Measurements from ENCODE around the gene EFEMP1.
"Not testable (repeated sequence)": the region's sequence is repeated elsewhere in the genome, so short reads cannot be mapped to it uniquely, and the experiment has no call there.

EFEMP1 gene

GRCh38 chr2:55848096-55848495 is 75.5 kb downstream of the EFEMP1 start:
- H3K79me2 ChIP-seq (ENCODE audit: control insufficient read depth, insufficient read depth, low read length, unreplicated experiment): no peaks in the 10 kb centered on the region
- H2AFZ ChIP-seq (ENCODE audit: low read length, unreplicated experiment): no peak overlapping the region
- no peak overlapping the region for H3K4me3 ChIP-seq (ENCODE audit: low read depth, low read length)
- H3K27ac ChIP-seq (ENCODE audit: low read depth, low read length): no peak overlapping the region
- H3K4me1 ChIP-seq (ENCODE audit: control insufficient read depth, insufficient read depth, low read length, unreplicated experiment): peaks cover 12% of the 10 kb centered on the region
- H3K36me3 ChIP-seq (ENCODE audit: insufficient read depth, low read length): no peaks in the 10 kb centered on the region
- H3K27me3 ChIP-seq (ENCODE audit: insufficient read depth, low read length): no peaks in the 10 kb centered on the region

GRCh38 chr2:55846426-55846825 is 77.2 kb downstream of the EFEMP1 start:
- Histone ChIP-seq H3K4me3 (ENCODE audit: low read depth, low read length) (no peak overlapping the region), H3K36me3 (ENCODE audit: insufficient read depth, low read length) (no peaks in the 10 kb centered on the region), H3K4me1 (ENCODE audit: control insufficient read depth, insufficient read depth, low read length, unreplicated experiment) (peaks cover 24% of the 10 kb centered on the region), H3K79me2 (ENCODE audit: control insufficient read depth, insufficient read depth, low read length, unreplicated experiment) (no peaks in the 10 kb centered on the region), H3K27me3 (ENCODE audit: insufficient read depth, low read length) (no peaks in the 10 kb centered on the region), H3K27ac (ENCODE audit: low read depth, low read length) (no peak overlapping the region), H2AFZ (ENCODE audit: low read length, unreplicated experiment) (no peak overlapping the region)

- no peak overlapping the region for H3K4me3 ChIP-seq (ENCODE audit: low read depth, low read length)
- no peaks in the 10 kb centered on the region for H3K27me3 ChIP-seq (ENCODE audit: insufficient read depth, low read length)
- no peaks in the 10 kb centered on the region for H3K36me3 ChIP-seq (ENCODE audit: insufficient read depth, low read length)
- no peaks in the 10 kb centered on the region for H3K79me2 ChIP-seq (ENCODE audit: control insufficient read depth, insufficient read depth, low read length, unreplicated experiment)
- peaks cover 24% of the 10 kb centered on the region for H3K4me1 ChIP-seq (ENCODE audit: control insufficient read depth, insufficient read depth, low read length, unreplicated experiment)
- H2AFZ ChIP-seq (ENCODE audit: low read length, unreplicated experiment): no peak overlapping the region
- H3K27ac ChIP-seq (ENCODE audit: low read depth, low read length): no peak overlapping the region
These were observed 78.6 kb downstream of the EFEMP1 start for GRCh38 chr2:55844986-55845385.

GRCh38 chr2:55843994-55844345 is 79.6 kb downstream of the EFEMP1 start:
- Histone ChIP-seq H2AFZ (ENCODE audit: low read length, unreplicated experiment) (peak overlapping the region; percentile 80), H3K79me2 (ENCODE audit: control insufficient read depth, insufficient read depth, low read length, unreplicated experiment) (no peaks in the 10 kb centered on the region), H3K27me3 (ENCODE audit: insufficient read depth, low read length) (no peaks in the 10 kb centered on the region), H3K4me1 (ENCODE audit: control insufficient read depth, insufficient read depth, low read length, unreplicated experiment) (peaks cover 24% of the 10 kb centered on the region), H3K4me3 (ENCODE audit: low read depth, low read length) (no peak overlapping the region), H3K27ac (ENCODE audit: low read depth, low read length) (peak overlapping the region; percentile 85), H3K36me3 (ENCODE audit: insufficient read depth, low read length) (no peaks in the 10 kb centered on the region)

- no peak overlapping the region for H3K4me3 ChIP-seq (ENCODE audit: low read depth, low read length)
- H2AFZ ChIP-seq (ENCODE audit: low read length, unreplicated experiment): peak overlapping the region; percentile 80
- no peaks in the 10 kb centered on the region for H3K27me3 ChIP-seq (ENCODE audit: insufficient read depth, low read length)
- peaks cover 24% of the 10 kb centered on the region for H3K4me1 ChIP-seq (ENCODE audit: control insufficient read depth, insufficient read depth, low read length, unreplicated experiment)
- no peaks in the 10 kb centered on the region for H3K79me2 ChIP-seq (ENCODE audit: control insufficient read depth, insufficient read depth, low read length, unreplicated experiment)
- no peaks in the 10 kb centered on the region for H3K36me3 ChIP-seq (ENCODE audit: insufficient read depth, low read length)
- peak overlapping the region; percentile 85 for H3K27ac ChIP-seq (ENCODE audit: low read depth, low read length)
These were observed 80.2 kb downstream of the EFEMP1 start for GRCh38 chr2:55843096-55843993.

- Histone ChIP-seq H3K4me3 (ENCODE audit: low read depth, low read length) (no peak overlapping the region), H3K36me3 (ENCODE audit: insufficient read depth, low read length) (no peaks in the 10 kb centered on the region), H2AFZ (ENCODE audit: low read length, unreplicated experiment) (no peak overlapping the region), H3K27ac (ENCODE audit: low read depth, low read length) (no peak overlapping the region), H3K79me2 (ENCODE audit: control insufficient read depth, insufficient read depth, low read length, unreplicated experiment) (no peaks in the 10 kb centered on the region), H3K27me3 (ENCODE audit: insufficient read depth, low read length) (no peaks in the 10 kb centered on the region), H3K4me1 (ENCODE audit: control insufficient read depth, insufficient read depth, low read length, unreplicated experiment) (peaks cover 24% of the 10 kb centered on the region)
These were observed 81.5 kb downstream of the EFEMP1 start for GRCh38 chr2:55842046-55842445.

- Histone ChIP-seq H3K27me3 (ENCODE audit: insufficient read depth, low read length) (no peaks in the 10 kb centered on the region), H3K79me2 (ENCODE audit: control insufficient read depth, insufficient read depth, low read length, unreplicated experiment) (no peaks in the 10 kb centered on the region), H3K36me3 (ENCODE audit: insufficient read depth, low read length) (no peaks in the 10 kb centered on the region), H3K4me3 (ENCODE audit: low read depth, low read length) (no peak overlapping the region), H3K27ac (ENCODE audit: low read depth, low read length) (no peak overlapping the region), H2AFZ (ENCODE audit: low read length, unreplicated experiment) (no peak overlapping the region), H3K4me1 (ENCODE audit: control insufficient read depth, insufficient read depth, low read length, unreplicated experiment) (peaks cover 24% of the 10 kb centered on the region)
These were observed 83.1 kb downstream of the EFEMP1 start for GRCh38 chr2:55840460-55840859.

- Histone ChIP-seq H3K4me3 (ENCODE audit: low read depth, low read length) (no peak overlapping the region), H3K79me2 (ENCODE audit: control insufficient read depth, insufficient read depth, low read length, unreplicated experiment) (no peaks in the 10 kb centered on the region), H3K27ac (ENCODE audit: low read depth, low read length) (no peak overlapping the region), H3K4me1 (ENCODE audit: control insufficient read depth, insufficient read depth, low read length, unreplicated experiment) (peaks cover 24% of the 10 kb centered on the region), H3K27me3 (ENCODE audit: insufficient read depth, low read length) (no peaks in the 10 kb centered on the region), H3K36me3 (ENCODE audit: insufficient read depth, low read length) (no peaks in the 10 kb centered on the region), H2AFZ (ENCODE audit: low read length, unreplicated experiment) (no peak overlapping the region)
These were observed 84.3 kb downstream of the EFEMP1 start for GRCh38 chr2:55839182-55839819.

- Histone ChIP-seq H2AFZ (ENCODE audit: low read length, unreplicated experiment) (no peak overlapping the region), H3K4me1 (ENCODE audit: control insufficient read depth, insufficient read depth, low read length, unreplicated experiment) (peaks cover 18% of the 10 kb centered on the region), H3K36me3 (ENCODE audit: insufficient read depth, low read length) (no peaks in the 10 kb centered on the region), H3K27ac (ENCODE audit: low read depth, low read length) (no peak overlapping the region), H3K79me2 (ENCODE audit: control insufficient read depth, insufficient read depth, low read length, unreplicated experiment) (no peaks in the 10 kb centered on the region), H3K27me3 (ENCODE audit: insufficient read depth, low read length) (no peaks in the 10 kb centered on the region), H3K4me3 (ENCODE audit: low read depth, low read length) (no peak overlapping the region)
These were observed 84.9 kb downstream of the EFEMP1 start for GRCh38 chr2:55838653-55839052.

- H3K79me2 ChIP-seq (ENCODE audit: control insufficient read depth, insufficient read depth, low read length, unreplicated experiment); H3K27me3 ChIP-seq (ENCODE audit: insufficient read depth, low read length); H3K4me3 ChIP-seq (ENCODE audit: low read depth, low read length); H3K36me3 ChIP-seq (ENCODE audit: insufficient read depth, low read length); H2AFZ ChIP-seq (ENCODE audit: low read length, unreplicated experiment); H3K27ac ChIP-seq (ENCODE audit: low read depth, low read length): not testable (repeated sequence)
- peaks cover 13% of the 10 kb centered on the region for H3K4me1 ChIP-seq (ENCODE audit: control insufficient read depth, insufficient read depth, low read length, unreplicated experiment)
These were observed 85.5 kb downstream of the EFEMP1 start for GRCh38 chr2:55838117-55838516.

- Histone ChIP-seq H3K36me3 (ENCODE audit: insufficient read depth, low read length) (no peaks in the 10 kb centered on the region), H3K27me3 (ENCODE audit: insufficient read depth, low read length) (no peaks in the 10 kb centered on the region), H3K27ac (ENCODE audit: low read depth, low read length) (no peak overlapping the region), H3K79me2 (ENCODE audit: control insufficient read depth, insufficient read depth, low read length, unreplicated experiment) (no peaks in the 10 kb centered on the region), H3K4me3 (ENCODE audit: low read depth, low read length) (no peak overlapping the region), H2AFZ (ENCODE audit: low read length, unreplicated experiment) (no peak overlapping the region), H3K4me1 (ENCODE audit: control insufficient read depth, insufficient read depth, low read length, unreplicated experiment) (peaks cover 3% of the 10 kb centered on the region)
These were observed 86.5 kb downstream of the EFEMP1 start for GRCh38 chr2:55837073-55837472.

Data from ACC112 (cell line).